Breast epithelium (tissue), 4 donors: ENCODE data around the gene CDC123. TPM values are rescaled to one million over a fixed set of nuclear protein-coding genes. Genes with fewer than 3 reads are reported as not detected.

Experiments
- DNase-seq, 2 donors: peaks; one replicate each; pipeline ENCODE4 v3.0.0-alpha.2; 2019; ENCODE audit warnings: low spot score in 2 of 2
- H3K27ac ChIP-seq, 2 donors: fragments of 200-600 bp; sonication (generic) in 1 of 2; one replicate each; pipeline ENCODE4 v1.5.1; 2016 to 2019; ENCODE audit warnings: mild to moderate bottlenecking in 1 of 2
- H3K27me3 ChIP-seq, 2 donors: fragments of 200-600 bp; sonication (generic) in 1 of 2; one replicate each; pipeline versions ENCODE4 v1.5.1 to v1.6.0; 2017 to 2019; ENCODE audit warnings: control low read depth in 1 of 2, mild to moderate bottlenecking in 1 of 2
- H3K36me3 ChIP-seq: fragments of 200-600 bp; one replicate; pipeline ENCODE4 v1.5.1; 2019
- H3K4me1 ChIP-seq, 2 donors: fragments of 200-600 bp; sonication (generic); one replicate each; pipeline ENCODE4 v1.5.1; 2016 to 2019; ENCODE audit warnings: control low read depth in 1 of 2
- H3K4me3 ChIP-seq, 3 donors: fragments of 200-600 bp; sonication (generic); 1 replicate in 2 of 3; 2 replicates in 1 of 3; pipeline ENCODE4 v1.5.1; 2016 to 2019; ENCODE audit warnings: mild to moderate bottlenecking in 3 of 3, moderate library complexity in 2 of 3
- H3K9me3 ChIP-seq, 2 donors: fragments of 200-600 bp; sonication (generic) in 1 of 2; one replicate each; pipeline ENCODE4 v1.5.1; 2016 to 2019; ENCODE audit warnings: control low read depth in 1 of 2
- CTCF ChIP-seq, 3 donors: fragments of 450-650 bp; IDR thresholded peaks; one replicate each; pipeline ENCODE4 v1.5.1; 2016 to 2017; ENCODE audit warnings: antibody characterized with exemption in 3 of 3, mild to moderate bottlenecking in 3 of 3, moderate library complexity in 3 of 3
- POLR2A ChIP-seq: fragments of 450-650 bp; IDR thresholded peaks from one replicate; pipeline ENCODE4 v1.6.1; 2016; ENCODE audit warnings: antibody characterized with exemption, mild to moderate bottlenecking, moderate library complexity
- POLR2AphosphoS5 ChIP-seq, 3 donors: sonication (generic); formaldehyde crosslinking; IDR thresholded peaks; one replicate each; pipeline ENCODE4 v1.6.1; 2017; ENCODE audit warnings: antibody characterized with exemption in 3 of 3
- intact Hi-C: fragments of 100-400 bp; cut with DNase I; formaldehyde crosslinking; loops from one replicate; pipeline ENCODE4 v1.15.1; 2023; ENCODE audit warnings: low total_unique reads
- total RNA-seq, 3 donors: library from RNA; depleted of rRNA; stranded (reverse); fragments of >200 nt; gene quantifications; one replicate each; pipeline ENCODE4 v1.1.0, GENCODE V29; 2016

Gene CDC123
- total RNA-seq, 3 donors from 2014 or later: 61.6 to 87.5 (median 86.7) TPM

- Histone ChIP-seq H3K4me3 (no peak overlapping the region), H3K9me3 (no peaks in the 10 kb centered on the region), H3K27me3 (no peaks in the 10 kb centered on the region), H3K4me1 (no peaks in the 10 kb centered on the region), H3K27ac (no peak overlapping the region), H3K36me3 (peaks cover 3% of the 10 kb centered on the region)
- intact Hi-C loops: no loop called here
- DNase-seq: no peak
- TF ChIP-seq CTCF (IDR thresholded peaks at IDR 0.05) (no peak), POLR2A (no peak), POLR2AphosphoS5 (IDR thresholded peaks at IDR 0.05) (no peak)
These were observed 4.9 kb downstream of the CDC123 start for GRCh38 chr10:12200850-12201249.

DNA sequence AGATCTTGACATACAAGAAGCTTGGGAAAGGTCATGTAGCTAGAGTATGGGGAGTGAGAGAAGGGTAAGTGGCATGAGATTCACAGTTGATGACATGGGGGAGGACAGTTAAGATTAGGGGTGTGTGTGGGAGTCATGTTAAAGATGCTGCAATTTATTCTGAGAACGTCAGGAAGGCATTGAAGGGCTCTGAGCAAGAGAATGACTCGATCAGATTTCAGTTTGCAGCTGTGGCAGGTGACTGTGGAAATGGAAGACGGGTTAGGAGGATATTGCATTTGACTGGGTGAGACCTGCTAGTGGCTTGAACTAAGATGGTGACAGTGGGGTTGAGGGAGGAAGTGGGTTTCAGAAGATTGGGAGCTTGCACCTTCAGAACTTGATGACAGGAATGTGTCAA, 5.6 kb downstream of the CDC123 start:
- Histone ChIP-seq H3K27me3 (no peaks in the 10 kb centered on the region), H3K27ac (no peak overlapping the region), H3K36me3 (peaks cover 3% of the 10 kb centered on the region), H3K9me3 (no peaks in the 10 kb centered on the region), H3K4me3 (no peak overlapping the region), H3K4me1 (no peaks in the 10 kb centered on the region)
- TF ChIP-seq POLR2AphosphoS5 (IDR thresholded peaks at IDR 0.05) (no peak), CTCF (IDR thresholded peaks at IDR 0.05) (no peak), POLR2A (no peak)
- DNase-seq: no peak
- intact Hi-C loops: no loop called here

DNA sequence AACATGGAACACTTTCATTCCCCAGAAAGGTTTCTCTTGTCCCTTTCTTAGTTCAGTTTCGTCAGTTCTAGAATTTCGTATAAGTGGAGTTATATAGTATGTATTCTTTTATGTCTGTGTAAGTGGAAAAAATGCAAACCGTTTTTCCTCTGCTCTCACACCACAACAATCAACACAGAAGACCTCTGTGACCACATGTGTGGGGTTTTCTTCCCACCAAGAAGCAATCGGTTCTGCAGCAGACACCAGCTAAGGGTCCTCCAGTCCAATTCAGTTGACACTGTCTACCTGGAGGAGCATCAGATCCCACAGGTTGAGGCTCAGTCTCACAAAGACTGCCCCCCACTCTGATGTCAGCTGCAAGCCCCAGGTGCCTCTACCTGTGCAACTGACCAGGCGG, 6.2 kb downstream of the CDC123 start:
- TF ChIP-seq CTCF (IDR thresholded peaks at IDR 0.05) (no peak), POLR2A (no peak), POLR2AphosphoS5 (IDR thresholded peaks at IDR 0.05) (no peak)
- Histone ChIP-seq H3K4me1 (no peaks in the 10 kb centered on the region), H3K27ac (no peak overlapping the region), H3K27me3 (no peaks in the 10 kb centered on the region), H3K36me3 (peaks cover 3% of the 10 kb centered on the region), H3K9me3 (no peaks in the 10 kb centered on the region), H3K4me3 (no peak overlapping the region)
- DNase-seq: no peak
- intact Hi-C loops: no loop called here

GRCh38 chr10:12205082-12205481, 9.1 kb downstream of the CDC123 start:
- peaks cover 4% of the 10 kb centered on the region for H3K36me3 ChIP-seq
- no peaks in the 10 kb centered on the region for H3K4me1 ChIP-seq
- TF ChIP-seq POLR2A (no peak), POLR2AphosphoS5 (IDR thresholded peaks at IDR 0.05) (no peak), CTCF (IDR thresholded peaks at IDR 0.05) (no peak)
- intact Hi-C loops: no loop called here
- H3K9me3 ChIP-seq: no peaks in the 10 kb centered on the region
- no peak overlapping the region for H3K27ac ChIP-seq
- no peak for DNase-seq
- no peak overlapping the region for H3K4me3 ChIP-seq
- H3K27me3 ChIP-seq: no peaks in the 10 kb centered on the region

DNA sequence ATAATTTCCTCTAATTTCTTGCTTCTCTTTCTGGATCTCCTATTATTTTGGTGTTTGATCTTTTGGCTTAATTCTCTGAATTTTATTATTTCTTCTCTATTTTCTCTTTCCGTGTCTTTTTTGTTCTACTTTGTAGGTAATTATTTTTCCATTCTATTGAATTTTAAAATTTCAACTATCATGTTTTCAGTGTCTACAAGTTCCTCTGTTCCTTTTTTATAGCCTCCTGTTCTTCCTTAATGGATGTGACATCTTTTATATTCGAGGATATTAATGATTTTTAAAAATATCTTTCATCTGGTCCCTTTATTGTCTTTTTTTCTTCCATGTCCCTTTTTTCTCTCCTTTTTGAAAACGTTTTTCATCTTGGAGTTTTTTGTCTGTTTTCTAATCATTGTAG, 11.1 kb downstream of the CDC123 start:
- peaks cover 7% of the 10 kb centered on the region for H3K36me3 ChIP-seq
- no peaks in the 10 kb centered on the region for H3K9me3 ChIP-seq
- H3K27ac ChIP-seq: no peak overlapping the region

More for the DNA sequence above, 11.1 kb downstream of the CDC123 start:
- intact Hi-C loops: no loop called here
- Histone ChIP-seq H3K4me3 (no peak overlapping the region), H3K4me1 (no peaks in the 10 kb centered on the region), H3K27me3 (no peaks in the 10 kb centered on the region)
- DNase-seq: no peak
- TF ChIP-seq POLR2AphosphoS5 (IDR thresholded peaks at IDR 0.05) (no peak), CTCF (IDR thresholded peaks at IDR 0.05) (no peak), POLR2A (no peak)
